GM23248 (cell line): ENCODE results near the gene FBXW7.

Experiments
- EZH2 ChIP-seq: fragments of 200-600 bp; sonication (generic); IDR thresholded peaks from 2 replicates; pipeline ENCODE4 v1.6.1; 2018; ENCODE audit warnings: antibody characterized with exemption, mild to moderate bottlenecking; ENCODE audit not compliant: insufficient read depth, poor library complexity, severe bottlenecking
- EZH2phosphoT487 ChIP-seq: fragments of 200-600 bp; sonication (generic); IDR thresholded peaks from 2 replicates; pipeline ENCODE4 v1.6.1; 2018; ENCODE audit warnings: antibody characterized with exemption, moderate library complexity, mild to moderate bottlenecking, low read depth; ENCODE audit not compliant: insufficient read depth

DNA sequence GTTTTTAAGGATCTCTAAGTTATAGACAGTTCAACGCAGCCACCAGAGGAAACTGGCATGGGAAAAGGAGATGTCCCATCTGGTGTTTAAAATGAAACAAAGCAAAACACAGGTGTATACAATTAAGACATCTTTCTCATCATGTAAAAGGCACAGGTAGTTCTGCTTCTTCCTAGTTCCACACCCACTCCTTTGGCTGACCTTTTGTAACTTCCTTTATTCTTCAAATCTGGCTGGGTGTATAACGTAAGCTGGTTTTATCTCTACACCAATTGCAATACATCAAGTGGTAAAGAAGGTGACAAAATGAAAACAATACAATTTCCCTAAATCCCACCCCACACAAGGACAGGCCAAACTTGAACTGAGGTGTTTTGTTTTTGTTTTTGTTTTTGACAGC lies 27.3 kb upstream of the FBXW7 start:
- TF ChIP-seq EZH2: no peak
- no peak for TF ChIP-seq EZH2phosphoT487
